HepG2 (cell line): Measurements from ENCODE around the gene OVOL3. TPM values are rescaled to one million over a fixed set of nuclear protein-coding genes. Genes with fewer than 3 reads are reported as not detected.

Source experiments
- ASH2L ChIP-seq: fragments of 300-600, 200-600 bp; sonication (generic); IDR thresholded peaks from 2 replicates; pipeline ENCODE4 v1.7.0; 2017; ENCODE audit warnings: low read depth, mild to moderate bottlenecking, moderate library complexity, mixed read lengths, low read length; ENCODE audit not compliant: insufficient read length
- ATF3 ChIP-seq: sonication (generic); formaldehyde crosslinking; IDR thresholded peaks from 2 replicates; pipeline ENCODE4 v1.4.0; 2020; ENCODE audit warnings: missing genetic modification reagents
- BRCA1 ChIP-seq: sonication (generic); formaldehyde crosslinking; IDR thresholded peaks from 2 replicates; pipeline ENCODE4 v1.4.0; 2020; ENCODE audit warnings: missing genetic modification reagents
- CEBPB ChIP-seq: IDR thresholded peaks from 2 replicates; pipeline ENCODE4 v1.6.1; 2011; ENCODE audit warnings: low read depth, low read length, improper control_type of control experiment, borderline replicate concordance
- CENPX ChIP-seq: sonication (generic); formaldehyde crosslinking; IDR thresholded peaks from 2 replicates; pipeline ENCODE4 v1.9.0; 2021; ENCODE audit warnings: mild to moderate bottlenecking, missing genetic modification reagents, moderate library complexity
- CHD4 ChIP-seq: fragments of 200-600 bp; sonication (generic); IDR thresholded peaks from 2 replicates; pipeline ENCODE4 v1.7.0; 2017; ENCODE audit warnings: mild to moderate bottlenecking, low read length, borderline replicate concordance
- KDM1A ChIP-seq: IDR thresholded peaks from 2 replicates; pipeline ENCODE4 v1.6.1; 2016; ENCODE audit warnings: missing compliant biosample characterization
- KLF11 ChIP-seq: IDR thresholded peaks from 2 replicates; pipeline ENCODE4 v1.6.1; 2016; ENCODE audit warnings: missing compliant biosample characterization
- REXO4 ChIP-seq: sonication (generic); formaldehyde crosslinking; IDR thresholded peaks from 2 replicates; pipeline ENCODE4 v1.8.0; 2022; ENCODE audit warnings: missing genetic modification reagents, mild to moderate bottlenecking, borderline replicate concordance
- RNF219 ChIP-seq: sonication (generic); formaldehyde crosslinking; IDR thresholded peaks from 2 replicates; pipeline ENCODE4 v1.5.0; 2020; ENCODE audit warnings: mild to moderate bottlenecking, missing genetic modification reagents
- SMARCE1 ChIP-seq: fragments of 450-650 bp; IDR thresholded peaks from 2 replicates; pipeline ENCODE4 v1.6.1; 2017; ENCODE audit warnings: borderline replicate concordance
- ZC3H13 ChIP-seq: sonication (generic); formaldehyde crosslinking; IDR thresholded peaks from 2 replicates; pipeline ENCODE4 v1.8.1; 2023; ENCODE audit warnings: mild to moderate bottlenecking, missing genetic modification reagents, moderate library complexity
- ZFP82 ChIP-seq: sonication (generic); formaldehyde crosslinking; IDR thresholded peaks from 2 replicates; pipeline ENCODE4 v1.5.1; 2020; ENCODE audit warnings: mild to moderate bottlenecking, missing genetic modification reagents, borderline replicate concordance
- ZNF263 ChIP-seq: sonication (generic); formaldehyde crosslinking; IDR thresholded peaks from 2 replicates; pipeline ENCODE4 v1.4.0; 2020; ENCODE audit warnings: missing genetic modification reagents
- ZNF34 ChIP-seq: sonication (generic); formaldehyde crosslinking; IDR thresholded peaks from 2 replicates; pipeline ENCODE4 v1.4.0; 2020; ENCODE audit warnings: mild to moderate bottlenecking, missing genetic modification reagents, borderline replicate concordance
- ZNF598 ChIP-seq: sonication (generic); formaldehyde crosslinking; IDR thresholded peaks from 2 replicates; pipeline ENCODE4 v1.5.1; 2020; ENCODE audit warnings: mild to moderate bottlenecking, missing genetic modification reagents, borderline replicate concordance
- ZNF629 ChIP-seq: sonication (generic); formaldehyde crosslinking; conservative IDR thresholded peaks from 2 replicates; pipeline ENCODE4 v1.5.0; 2020; ENCODE audit warnings: missing genetic modification reagents
- ZNF850 ChIP-seq: sonication (generic); formaldehyde crosslinking; conservative IDR thresholded peaks from 2 replicates; pipeline ENCODE4 v1.9.0; 2021; ENCODE audit warnings: mild to moderate bottlenecking, missing genetic modification reagents
- polyA plus RNA-seq, 8 experiments: library from polyadenylated mRNA; depleted of rRNA in 3 of 8; stranded (reverse) in 7 of 8; unstranded in 1 of 8; fragments of >200 nt; fragmentation: Illumina TruSeq in 4 of 8; extraction: Trizol in 4 of 8; gene quantifications; 2 replicates each; pipeline versions ENCODE4 v1.2.1 to v1.2.3, GENCODE V29; 2011 to 2016; ENCODE audit warnings: low read depth in 4 of 8, missing spikeins in 1 of 8, mixed read lengths in 1 of 8; ENCODE audit not compliant: insufficient read depth in 1 of 8
- total RNA-seq, 5 experiments: library from RNA; depleted of rRNA; stranded (reverse); fragments of >200 nt; fragmentation: Illumina TruSeq; extraction: Trizol; gene quantifications; 2 replicates each; pipeline ENCODE4 v1.2.3, GENCODE V29; 2016; ENCODE audit warnings: low read depth in 1 of 5
- TF ChIP-seq, protein P1 (sequence below): sonication (generic); formaldehyde crosslinking; IDR thresholded peaks from one replicate; pipeline ENCODE4 v1.5.1; 2020; ENCODE audit warnings: mild to moderate bottlenecking, missing genetic modification reagents; ENCODE audit errors: not compliant biosample characterization

OVOL3 gene
- total and polyA plus RNA-seq, 2 of the 13 experiments (the other 11 are each of a cell fraction or from before 2014, with no cell fraction given), result not detected

DNA sequence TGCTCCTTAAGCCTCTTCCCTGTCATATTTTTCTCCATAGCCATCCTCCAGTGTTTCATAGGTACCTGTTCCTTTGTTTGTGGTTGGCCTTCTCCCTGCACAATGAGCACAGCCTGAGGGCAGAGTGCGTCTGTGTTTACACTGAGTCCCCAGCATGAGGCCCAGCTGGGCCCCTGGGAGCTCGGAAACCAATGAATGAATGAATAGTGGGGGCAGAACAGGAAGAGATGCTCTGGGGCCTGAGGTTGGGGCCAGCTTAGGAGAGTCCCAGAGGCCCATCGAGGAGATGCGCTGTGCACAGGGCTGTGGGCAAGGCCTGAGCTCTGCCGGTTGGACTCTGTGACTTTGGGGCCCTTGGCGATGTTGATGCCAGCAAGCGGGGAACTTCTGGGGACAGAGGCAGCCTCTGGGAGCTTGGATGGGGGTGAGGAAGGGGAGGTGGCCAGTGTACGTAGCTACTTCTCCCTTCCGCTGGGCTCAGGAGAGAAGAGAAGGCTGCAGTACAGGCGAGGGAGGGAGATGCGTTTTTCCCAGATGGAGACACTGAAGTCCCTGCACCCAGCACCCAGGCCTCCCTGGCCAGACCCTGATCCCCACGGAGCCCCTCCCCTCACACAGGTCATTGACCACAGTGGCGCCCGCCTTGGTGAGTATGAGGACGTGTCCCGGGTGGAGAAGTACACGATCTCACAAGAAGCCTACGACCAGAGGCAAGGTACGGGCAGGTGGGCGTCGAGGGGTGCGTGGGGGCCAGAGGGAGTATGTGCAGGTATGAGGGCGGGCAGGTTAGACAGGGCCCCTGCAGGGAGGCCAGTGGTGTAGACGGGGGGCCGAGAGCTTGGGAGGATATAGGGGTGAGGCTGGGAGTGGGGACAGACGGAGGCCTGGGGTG lies 9.4 kb downstream of the OVOL3 start (continued):
- TF ChIP-seq, protein P1, sequence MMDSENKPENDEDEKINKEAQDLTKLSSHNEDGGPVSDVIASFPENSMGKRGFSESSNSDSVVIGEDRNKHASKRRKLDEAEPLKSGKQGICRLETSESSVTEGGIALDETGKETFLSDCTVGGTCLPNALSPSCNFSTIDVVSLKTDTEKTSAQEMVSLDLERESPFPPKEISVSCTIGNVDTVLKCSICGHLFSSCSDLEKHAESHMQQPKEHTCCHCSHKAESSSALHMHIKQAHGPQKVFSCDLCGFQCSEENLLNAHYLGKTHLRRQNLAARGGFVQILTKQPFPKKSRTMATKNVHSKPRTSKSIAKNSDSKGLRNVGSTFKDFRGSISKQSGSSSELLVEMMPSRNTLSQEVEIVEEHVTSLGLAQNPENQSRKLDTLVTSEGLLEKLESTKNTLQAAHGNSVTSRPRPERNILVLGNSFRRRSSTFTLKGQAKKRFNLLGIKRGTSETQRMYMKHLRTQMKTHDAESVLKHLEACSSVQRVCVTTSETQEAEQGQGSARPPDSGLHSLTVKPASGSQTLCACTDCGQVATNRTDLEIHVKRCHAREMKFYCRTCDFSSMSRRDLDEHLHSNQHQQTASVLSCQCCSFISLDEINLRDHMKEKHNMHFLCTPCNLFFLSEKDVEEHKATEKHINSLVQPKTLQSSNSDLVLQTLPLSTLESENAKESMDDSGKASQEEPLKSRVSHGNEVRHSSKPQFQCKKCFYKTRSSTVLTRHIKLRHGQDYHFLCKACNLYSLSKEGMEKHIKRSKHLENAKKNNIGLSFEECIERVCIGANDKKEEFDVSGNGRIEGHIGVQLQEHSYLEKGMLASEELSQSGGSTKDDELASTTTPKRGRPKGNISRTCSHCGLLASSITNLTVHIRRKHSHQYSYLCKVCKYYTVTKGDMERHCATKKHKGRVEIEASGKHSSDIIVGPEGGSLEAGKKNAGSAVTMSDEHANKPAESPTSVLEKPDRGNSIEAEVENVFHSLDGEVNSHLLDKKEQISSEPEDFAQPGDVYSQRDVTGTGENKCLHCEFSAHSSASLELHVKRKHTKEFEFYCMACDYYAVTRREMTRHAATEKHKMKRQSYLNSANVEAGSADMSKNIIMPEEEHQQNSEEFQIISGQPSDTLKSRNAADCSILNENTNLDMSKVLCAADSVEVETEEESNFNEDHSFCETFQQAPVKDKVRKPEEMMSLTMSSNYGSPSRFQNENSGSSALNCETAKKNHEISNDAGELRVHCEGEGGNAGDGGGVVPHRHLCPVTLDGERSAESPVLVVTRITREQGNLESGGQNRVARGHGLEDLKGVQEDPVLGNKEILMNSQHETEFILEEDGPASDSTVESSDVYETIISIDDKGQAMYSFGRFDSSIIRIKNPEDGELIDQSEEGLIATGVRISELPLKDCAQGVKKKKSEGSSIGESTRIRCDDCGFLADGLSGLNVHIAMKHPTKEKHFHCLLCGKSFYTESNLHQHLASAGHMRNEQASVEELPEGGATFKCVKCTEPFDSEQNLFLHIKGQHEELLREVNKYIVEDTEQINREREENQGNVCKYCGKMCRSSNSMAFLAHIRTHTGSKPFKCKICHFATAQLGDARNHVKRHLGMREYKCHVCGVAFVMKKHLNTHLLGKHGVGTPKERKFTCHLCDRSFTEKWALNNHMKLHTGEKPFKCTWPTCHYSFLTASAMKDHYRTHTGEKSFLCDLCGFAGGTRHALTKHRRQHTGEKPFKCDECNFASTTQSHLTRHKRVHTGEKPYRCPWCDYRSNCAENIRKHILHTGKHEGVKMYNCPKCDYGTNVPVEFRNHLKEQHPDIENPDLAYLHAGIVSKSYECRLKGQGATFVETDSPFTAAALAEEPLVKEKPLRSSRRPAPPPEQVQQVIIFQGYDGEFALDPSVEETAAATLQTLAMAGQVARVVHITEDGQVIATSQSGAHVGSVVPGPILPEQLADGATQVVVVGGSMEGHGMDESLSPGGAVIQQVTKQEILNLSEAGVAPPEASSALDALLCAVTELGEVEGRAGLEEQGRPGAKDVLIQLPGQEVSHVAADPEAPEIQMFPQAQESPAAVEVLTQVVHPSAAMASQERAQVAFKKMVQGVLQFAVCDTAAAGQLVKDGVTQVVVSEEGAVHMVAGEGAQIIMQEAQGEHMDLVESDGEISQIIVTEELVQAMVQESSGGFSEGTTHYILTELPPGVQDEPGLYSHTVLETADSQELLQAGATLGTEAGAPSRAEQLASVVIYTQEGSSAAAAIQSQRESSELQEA (CRISPR knock-in tag), result no peak
- no peak for TF ChIP-seq CEBPB
- no peak for TF ChIP-seq REXO4
- peak; percentile 85 for TF ChIP-seq KDM1A
- TF ChIP-seq ZNF629 (CRISPR knock-in tag), result no peak
- no peak for TF ChIP-seq RNF219 (CRISPR knock-in tag)
- peak; percentile 84; the same call in 1 of the 2 replicates for TF ChIP-seq KLF11 (CRISPR knock-in tag)
- peak; percentile 41; the same call in 1 of the 2 replicates for TF ChIP-seq ZC3H13 (CRISPR knock-in tag)
- no peak for TF ChIP-seq BRCA1 (CRISPR knock-in tag)
- TF ChIP-seq CENPX (CRISPR knock-in tag), result no peak
- 0 out of 2 replicates have a peak, but pooled peaks have one; percentile 17 for TF ChIP-seq ATF3 (CRISPR knock-in tag)
- TF ChIP-seq ZNF263 (CRISPR knock-in tag), result peak; percentile 29; the same call in 1 of the 2 replicates
- TF ChIP-seq ZFP82 (CRISPR knock-in tag), result no peak
- TF ChIP-seq ASH2L, result peak; percentile 74
- TF ChIP-seq SMARCE1, result no peak
- TF ChIP-seq ZNF850 (CRISPR knock-in tag), result no peak
- no peak for TF ChIP-seq CHD4
- TF ChIP-seq ZNF598 (CRISPR knock-in tag), result no peak
- TF ChIP-seq ZNF34 (CRISPR knock-in tag), result no peak
